Lower leg skin (tissue), 3 donors: ENCODE measurements around the gene SLC5A11.

Experiments
- CTCF ChIP-seq, 3 donors: fragments of 450-650 bp; IDR thresholded peaks; one replicate each; pipeline ENCODE4 v1.5.1; 2016; ENCODE audit warnings: antibody characterized with exemption in 3 of 3, mild to moderate bottlenecking in 3 of 3, moderate library complexity in 2 of 3
- POLR2A ChIP-seq, 2 donors: fragments of 450-650 bp; IDR thresholded peaks; one replicate each; pipeline ENCODE4 v1.6.1; 2016 to 2017; ENCODE audit warnings: antibody characterized with exemption in 2 of 2, mild to moderate bottlenecking in 1 of 2, moderate library complexity in 1 of 2

- TF ChIP-seq CTCF (IDR thresholded peaks at IDR 0.05) (no peak), POLR2A (IDR thresholded peaks at IDR 0.05) (no peak)
Observed at GRCh38 chr16:24822542-24822941, 23.2 kb upstream of the SLC5A11 start.
